Astrocyte (in vitro differentiated cells and primary cell): ENCODE results near the gene CYP2R1.

Source experiments
- EZH2 ChIP-seq: IDR thresholded peaks from 2 replicates; pipeline ENCODE4 v1.6.1; 2012; ENCODE audit warnings: mild to moderate bottlenecking, low read length, inconsistent platforms; ENCODE audit not compliant: insufficient read depth
- TF ChIP-seq, protein P1 (sequence below): IDR thresholded peaks from 2 replicates; pipeline ENCODE4 v1.5.1; 2011; ENCODE audit warnings: low read depth, mild to moderate bottlenecking, inconsistent platforms, low read length, moderate library complexity; ENCODE audit not compliant: insufficient read depth

- TF ChIP-seq, protein P1, sequence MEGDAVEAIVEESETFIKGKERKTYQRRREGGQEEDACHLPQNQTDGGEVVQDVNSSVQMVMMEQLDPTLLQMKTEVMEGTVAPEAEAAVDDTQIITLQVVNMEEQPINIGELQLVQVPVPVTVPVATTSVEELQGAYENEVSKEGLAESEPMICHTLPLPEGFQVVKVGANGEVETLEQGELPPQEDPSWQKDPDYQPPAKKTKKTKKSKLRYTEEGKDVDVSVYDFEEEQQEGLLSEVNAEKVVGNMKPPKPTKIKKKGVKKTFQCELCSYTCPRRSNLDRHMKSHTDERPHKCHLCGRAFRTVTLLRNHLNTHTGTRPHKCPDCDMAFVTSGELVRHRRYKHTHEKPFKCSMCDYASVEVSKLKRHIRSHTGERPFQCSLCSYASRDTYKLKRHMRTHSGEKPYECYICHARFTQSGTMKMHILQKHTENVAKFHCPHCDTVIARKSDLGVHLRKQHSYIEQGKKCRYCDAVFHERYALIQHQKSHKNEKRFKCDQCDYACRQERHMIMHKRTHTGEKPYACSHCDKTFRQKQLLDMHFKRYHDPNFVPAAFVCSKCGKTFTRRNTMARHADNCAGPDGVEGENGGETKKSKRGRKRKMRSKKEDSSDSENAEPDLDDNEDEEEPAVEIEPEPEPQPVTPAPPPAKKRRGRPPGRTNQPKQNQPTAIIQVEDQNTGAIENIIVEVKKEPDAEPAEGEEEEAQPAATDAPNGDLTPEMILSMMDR, result no peak
- TF ChIP-seq EZH2, result no peak
Observed at GRCh38 chr11:14881576-14882193, 10.3 kb downstream of the CYP2R1 start.
